GM12878 (cell line): Measurements from ENCODE around the gene NQO1. TPM values are rescaled to one million over a fixed set of nuclear protein-coding genes. Genes with fewer than 3 reads are reported as not detected.

Source experiments
- ATAC-seq: fragments of 200-7000 bp; cut with Tn5 transposase; 3 replicates; pipeline ENCODE4 v1.9.1; 2020; ENCODE audit warnings: mild to moderate bottlenecking, moderate library complexity
- BruUV-seq: library from RNA; stranded (reverse); fragments of 400-500 nt; replicated peaks from 2 replicates; lab custom pipeline; 2021; lab: Mats Ljungman, UMichigan
- CTCF ChIA-PET: fragments of 300-600 bp; sonication (Branson Sonifier 250); formaldehyde crosslinking; extraction: SDS; loops from one replicate; lab custom pipeline; 2021; ENCODE audit warnings: inconsistent platforms; lab: Yijun Ruan, JAX
- POLR2A ChIA-PET: fragments of 350-600 bp; formaldehyde crosslinking; extraction: SDS; loops from one replicate; lab custom pipeline; 2021; ENCODE audit warnings: inconsistent platforms; lab: Charles Lee
- RAD21 ChIA-PET: fragments of 300-600 bp; sonication (Branson Sonifier 250); formaldehyde crosslinking; loops from one replicate; lab custom pipeline; 2023; ENCODE audit warnings: antibody characterized with exemption; ENCODE audit not compliant: unreplicated experiment; lab: Charles Lee
- SMC1A ChIA-PET: fragments of 300-600 bp; sonication (Branson Sonifier 250); formaldehyde crosslinking; loops from one replicate; lab custom pipeline; 2023; ENCODE audit not compliant: unreplicated experiment, uncharacterized antibody; lab: Charles Lee
- DNase-seq: peaks from one replicate; pipeline ENCODE4 v3.0.0-alpha.2; 2011; ENCODE audit warnings: low read depth, low spot score
- FAIRE-seq: peaks from 3 replicates; lab custom pipeline; 2011; peaks lifted over from hg19 to GRCh38; lab: Jason Lieb, UNC
- H2AFZ ChIP-seq: 2 replicates; pipeline ENCODE4 v1.6.0; 2011; ENCODE audit warnings: low read depth, low read length, control low read depth; ENCODE audit not compliant: control insufficient read depth
- H3K27ac ChIP-seq: 2 replicates; pipeline ENCODE4 v1.5.1; 2011; ENCODE audit warnings: control low read depth; ENCODE audit not compliant: control insufficient read depth, insufficient read depth
- H3K27me3 ChIP-seq, 2 experiments: replicated peaks in 1 of 2; 2 replicates each; pipeline versions ENCODE4 v1.6.0 to v1.6.1; 2011; ENCODE audit warnings: low read length in 1 of 2; ENCODE audit not compliant: control insufficient read depth in 2 of 2, insufficient read depth in 2 of 2
- H3K36me3 ChIP-seq, 2 experiments: 2 replicates each; pipeline ENCODE4 v1.5.1; 2011; ENCODE audit warnings: low read length in 1 of 2; ENCODE audit not compliant: control insufficient read depth in 2 of 2, insufficient read depth in 2 of 2
- H3K4me1 ChIP-seq: 2 replicates; pipeline ENCODE4 v1.6.1; 2011; ENCODE audit warnings: mild to moderate bottlenecking, low read length, moderate library complexity, mixed read lengths; ENCODE audit not compliant: control insufficient read depth, insufficient read depth
- H3K4me2 ChIP-seq: 2 replicates; pipeline ENCODE4 v1.6.0; 2011; ENCODE audit warnings: control low read depth; ENCODE audit not compliant: control insufficient read depth, insufficient read depth
- H3K4me3 ChIP-seq: fragments of 200-600 bp; sonication (generic); 2 replicates; pipeline ENCODE4 v1.5.1; 2016
- H3K79me2 ChIP-seq: 2 replicates; pipeline ENCODE4 v1.6.0; 2011; ENCODE audit warnings: low read length; ENCODE audit not compliant: control insufficient read depth, insufficient read depth
- H3K9ac ChIP-seq: 2 replicates; pipeline ENCODE4 v1.8.0; 2011; ENCODE audit warnings: low read length, control low read depth, mixed read lengths; ENCODE audit not compliant: control insufficient read depth, insufficient read depth
- H3K9me3 ChIP-seq: replicated peaks from 3 replicates; pipeline ENCODE4 v1.5.1; 2011; ENCODE audit warnings: mild to moderate bottlenecking, low read length; ENCODE audit not compliant: control insufficient read depth, insufficient read depth
- H4K20me1 ChIP-seq: 2 replicates; pipeline ENCODE4 v1.6.0; 2011; ENCODE audit not compliant: control insufficient read depth, insufficient read depth
- CHD1 ChIP-seq: IDR thresholded peaks from 2 replicates; pipeline ENCODE4 v1.6.1; 2012; ENCODE audit warnings: low read depth, low read length, improper control_type of control experiment
- CHD2 ChIP-seq: IDR thresholded peaks from 2 replicates; pipeline ENCODE4 v1.6.1; 2011; ENCODE audit warnings: low read depth, low read length, improper control_type of control experiment, borderline replicate concordance
- IRF3 ChIP-seq: fragments of 450-650 bp; IDR thresholded peaks from 2 replicates; pipeline ENCODE4 v1.6.1; 2014; ENCODE audit warnings: mild to moderate bottlenecking
- JUNB ChIP-seq: IDR thresholded peaks from 2 replicates; pipeline ENCODE4 v1.6.1; 2016; ENCODE audit warnings: antibody characterized with exemption, mild to moderate bottlenecking
- KAT2A ChIP-seq: conservative IDR thresholded peaks from 2 replicates; pipeline ENCODE4 v1.6.1; 2011; ENCODE audit warnings: low read depth, low read length; ENCODE audit not compliant: control insufficient read depth
- MAX ChIP-seq: IDR thresholded peaks from 2 replicates; pipeline ENCODE4 v1.6.1; 2012; ENCODE audit warnings: low read depth, low read length, improper control_type of control experiment
- MTA3 ChIP-seq: IDR thresholded peaks from 2 replicates; pipeline ENCODE4 v1.6.1; 2012; ENCODE audit warnings: low read length, inconsistent platforms, borderline replicate concordance
- POLR2A ChIP-seq: IDR thresholded peaks from 2 replicates; pipeline ENCODE4 v1.6.1; 2011; ENCODE audit warnings: low read depth, mild to moderate bottlenecking, low read length
- POLR2AphosphoS5 ChIP-seq: IDR thresholded peaks from 2 replicates; pipeline ENCODE4 v1.6.1; 2011; ENCODE audit warnings: mild to moderate bottlenecking, low read length, inconsistent platforms
- RFX5 ChIP-seq: IDR thresholded peaks from 2 replicates; pipeline ENCODE4 v1.6.1; 2011; ENCODE audit warnings: low read depth, low read length, improper control_type of control experiment
- SKIL ChIP-seq: fragments of 450-650 bp; IDR thresholded peaks from 2 replicates; pipeline ENCODE4 v1.6.1; 2017; ENCODE audit warnings: mild to moderate bottlenecking, low read depth, inconsistent platforms; ENCODE audit not compliant: poor library complexity, severe bottlenecking
- SUZ12 ChIP-seq: fragments of 200-600 bp; sonication (generic); IDR thresholded peaks from one replicate; pipeline ENCODE4 v1.6.1; 2018; ENCODE audit warnings: antibody characterized with exemption, mild to moderate bottlenecking; ENCODE audit not compliant: unreplicated experiment
- ZBTB40 ChIP-seq: fragments of 450-650 bp; IDR thresholded peaks from 2 replicates; pipeline ENCODE4 v1.6.1; 2016; ENCODE audit warnings: mild to moderate bottlenecking, moderate library complexity, borderline replicate concordance
- in situ Hi-C: fragments of 300-500 bp; cut with MboI; formaldehyde crosslinking; loops from 9 replicates; pipeline ENCODE4 v1.14.3; 2018; ENCODE audit warnings: mixed read lengths
- intact Hi-C: fragments of 100-400 bp; cut with micrococcal nuclease; formaldehyde crosslinking; loops from one replicate; pipeline ENCODE4 v1.14.2; 2022; ENCODE audit not compliant: unreplicated experiment
- polyA plus RNA-seq, 11 experiments: library from polyadenylated mRNA; depleted of rRNA in 4 of 11; unstranded in 6 of 11; stranded (reverse) in 5 of 11; fragments of >200 nt; fragmentation: Nextera tagmentation in 4 of 11; fragmentation: Illumina TruSeq in 1 of 11; extraction: Ambion mirVana in 4 of 11; extraction: Trizol in 1 of 11; gene quantifications; 1 replicate in 1 of 11; 2 replicates in 10 of 11; pipeline versions ENCODE4 v1.2.1 to v1.2.3, GENCODE V29; 2011 to 2016; ENCODE audit warnings: inconsistent platforms in 2 of 11, missing spikeins in 2 of 11, low read depth in 1 of 11
- total RNA-seq, 4 experiments: library from RNA; depleted of rRNA in 3 of 4; stranded (reverse); fragments of >200 nt in 3 of 4; fragmentation: Illumina TruSeq in 1 of 4; extraction: Trizol in 1 of 4; gene quantifications; 2 replicates each; pipeline versions ENCODE4 v1.2.1 to v1.2.3, GENCODE V29; 2013 to 2021

NQO1 gene
- total and polyA plus RNA-seq, 10 of the 15 experiments (the other 5 are each of a cell fraction or from before 2014, with no cell fraction given) = 24.6 to 84.9 (median 34.6) TPM

GRCh38 chr16:69669577-69669976 lies 56.8 kb downstream of the NQO1 start (continued):
- TF ChIP-seq ZBTB40 (no peak), CHD2 (no peak), KAT2A (no peak), JUNB (no peak), MAX (no peak), MTA3 (no peak), POLR2A (no peak)

- H3K36me3 ChIP-seq = peaks cover 2 to 10% of the 10 kb centered on the region in 2 experiments
- intact Hi-C loops (no loop called here), in situ Hi-C loops (no loop called here)
- ChIA-PET CTCF (interaction anchor here (0.9 kb wide), 1 partner anchor 268 kb away, joined by 4 read pairs; no protein-coding TSS in a partner anchor), RAD21 (interaction anchor here (1.1 kb wide), 1 partner anchor 268 kb away, joined by 4 read pairs; no protein-coding TSS in a partner anchor), SMC1A (interaction anchor here (0.6 to 1.1 kb wide), 4 partner anchors 9 to 512 kb away, joined by 3 to 4 read pairs (median 3); no protein-coding TSS in a partner anchor), POLR2A (no interaction called here)
- H2AFZ ChIP-seq = no peak overlapping the region
- DNase-seq (no peak), ATAC-seq (no peak), FAIRE-seq (no peak)
- no peaks in the 10 kb centered on the region for H3K4me1 ChIP-seq
- H3K9ac ChIP-seq = no peak overlapping the region
- no peak overlapping the region for H3K4me2 ChIP-seq
- no peaks in the 10 kb centered on the region for H3K9me3 ChIP-seq
- no peak overlapping the region for H3K4me3 ChIP-seq
- BruUV-seq = no TSS peak
- H3K27ac ChIP-seq = no peak overlapping the region
- H3K27me3 ChIP-seq = no peaks in the 10 kb centered on the region
- H3K79me2 ChIP-seq = no peaks in the 10 kb centered on the region
- H4K20me1 ChIP-seq = no peaks in the 10 kb centered on the region
- TF ChIP-seq POLR2AphosphoS5 = no peak
- no peak for TF ChIP-seq SUZ12
- no peak for TF ChIP-seq CHD1
- no peak for TF ChIP-seq RFX5
- no peak for TF ChIP-seq MTA3
- no peak for TF ChIP-seq IRF3
- TF ChIP-seq SKIL = no peak
These were observed 62.5 kb downstream of the NQO1 start for GRCh38 chr16:69663846-69664245.
